Ascending aorta (tissue), 2 donors: ENCODE measurements around the gene FOXG1. TPM values are rescaled to one million over a fixed set of nuclear protein-coding genes. Genes with fewer than 3 reads are reported as not detected.

ENCODE experiments used
- DNase-seq, 2 donors: peaks; one replicate each; pipeline ENCODE4 v3.0.0-alpha.2; 2019; ENCODE audit warnings: low spot score in 2 of 2
- H3K27ac ChIP-seq, 2 donors: fragments of 200-600 bp; sonication (generic); one replicate each; pipeline ENCODE4 v1.5.1; 2016 to 2017; ENCODE audit warnings: mild to moderate bottlenecking in 1 of 2
- H3K27me3 ChIP-seq: fragments of 200-600 bp; sonication (generic); one replicate; pipeline ENCODE4 v1.5.1; 2017
- H3K36me3 ChIP-seq, 2 donors: fragments of 200-600 bp; sonication (generic); one replicate each; pipeline ENCODE4 v1.5.1; 2016
- H3K4me1 ChIP-seq, 2 donors: fragments of 200-600 bp; sonication (generic); one replicate each; pipeline ENCODE4 v1.5.1; 2016 to 2017; ENCODE audit warnings: mild to moderate bottlenecking in 1 of 2
- H3K4me3 ChIP-seq, 2 donors: fragments of 200-600 bp; sonication (generic); one replicate each; pipeline ENCODE4 v1.5.1; 2016 to 2017; ENCODE audit warnings: mild to moderate bottlenecking in 1 of 2
- H3K9me3 ChIP-seq, 2 donors: fragments of 200-600 bp; sonication (generic); one replicate each; pipeline ENCODE4 v1.5.1; 2016
- intact Hi-C: fragments of 100-400 bp; cut with DNase I; formaldehyde crosslinking; loops from one replicate; pipeline ENCODE4 v1.15.1; 2023
- total RNA-seq: library from RNA; depleted of rRNA; stranded (reverse); fragments of >200 nt; gene quantifications from one replicate; pipeline ENCODE4 v1.1.0, GENCODE V29; 2016
- TF ChIP-seq, protein P1 (sequence below), 3 experiments: fragments of 200-600 bp in 2 of 3; fragments of 450-650 bp in 1 of 3; sonication (generic) in 2 of 3; IDR thresholded peaks; one replicate each; pipeline ENCODE4 v1.5.1; 2016 to 2019; ENCODE audit warnings: antibody characterized with exemption in 3 of 3, mild to moderate bottlenecking in 1 of 3, moderate library complexity in 1 of 3

FOXG1 gene
- total RNA-seq, 1 donor from 2014 or later, result not detected

GRCh38 chr14:28770630-28771029 lies 4.0 kb downstream of the FOXG1 start:
- TF ChIP-seq, protein P1, sequence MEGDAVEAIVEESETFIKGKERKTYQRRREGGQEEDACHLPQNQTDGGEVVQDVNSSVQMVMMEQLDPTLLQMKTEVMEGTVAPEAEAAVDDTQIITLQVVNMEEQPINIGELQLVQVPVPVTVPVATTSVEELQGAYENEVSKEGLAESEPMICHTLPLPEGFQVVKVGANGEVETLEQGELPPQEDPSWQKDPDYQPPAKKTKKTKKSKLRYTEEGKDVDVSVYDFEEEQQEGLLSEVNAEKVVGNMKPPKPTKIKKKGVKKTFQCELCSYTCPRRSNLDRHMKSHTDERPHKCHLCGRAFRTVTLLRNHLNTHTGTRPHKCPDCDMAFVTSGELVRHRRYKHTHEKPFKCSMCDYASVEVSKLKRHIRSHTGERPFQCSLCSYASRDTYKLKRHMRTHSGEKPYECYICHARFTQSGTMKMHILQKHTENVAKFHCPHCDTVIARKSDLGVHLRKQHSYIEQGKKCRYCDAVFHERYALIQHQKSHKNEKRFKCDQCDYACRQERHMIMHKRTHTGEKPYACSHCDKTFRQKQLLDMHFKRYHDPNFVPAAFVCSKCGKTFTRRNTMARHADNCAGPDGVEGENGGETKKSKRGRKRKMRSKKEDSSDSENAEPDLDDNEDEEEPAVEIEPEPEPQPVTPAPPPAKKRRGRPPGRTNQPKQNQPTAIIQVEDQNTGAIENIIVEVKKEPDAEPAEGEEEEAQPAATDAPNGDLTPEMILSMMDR (IDR thresholded peaks at IDR 0.05), result no peak
- Histone ChIP-seq H3K27me3 (peaks cover 25% of the 10 kb centered on the region), H3K9me3 (no peaks in the 10 kb centered on the region), H3K4me1 (peaks cover 4 to 7% of the 10 kb centered on the region in 2 donors), H3K36me3 (no peaks in the 10 kb centered on the region), H3K27ac (no peak overlapping the region), H3K4me3 (no peak overlapping the region)
- no peak for DNase-seq
- intact Hi-C loops, result no loop called here

- DNase-seq, result no peak
- H3K36me3 ChIP-seq, result no peaks in the 10 kb centered on the region
- peaks cover 19% of the 10 kb centered on the region for H3K27me3 ChIP-seq
- TF ChIP-seq, protein P1 (IDR thresholded peaks at IDR 0.05), result no peak
- peaks cover 4% of the 10 kb centered on the region in 2 donors for H3K4me1 ChIP-seq
- H3K9me3 ChIP-seq, result no peaks in the 10 kb centered on the region
- H3K27ac ChIP-seq, result no peak overlapping the region
- intact Hi-C loops, result no loop called here
- no peak overlapping the region for H3K4me3 ChIP-seq
These were observed 4.6 kb downstream of the FOXG1 start for GRCh38 chr14:28771168-28771567.

DNA sequence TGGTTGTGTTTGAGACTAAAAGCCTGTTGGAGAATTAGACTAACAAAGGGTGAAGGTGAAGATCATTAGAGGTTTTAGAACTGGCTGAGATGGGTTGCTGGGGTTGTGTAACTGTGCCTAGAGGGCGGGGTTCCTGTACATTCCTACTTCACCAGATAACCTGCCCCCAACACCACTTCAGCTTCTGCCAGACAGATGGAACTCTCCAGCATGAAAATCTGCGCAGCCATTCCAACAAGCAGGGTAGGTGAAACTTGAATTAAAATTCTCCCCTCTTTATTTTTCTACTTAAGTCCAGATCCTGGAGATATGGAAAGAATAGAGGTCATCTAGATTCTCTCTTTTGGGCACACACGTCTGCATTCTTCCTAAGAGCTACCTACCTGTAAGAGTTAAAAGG lies 6.0 kb downstream of the FOXG1 start:
- Histone ChIP-seq H3K27me3 (peaks cover 17% of the 10 kb centered on the region), H3K9me3 (no peaks in the 10 kb centered on the region), H3K4me3 (no peak overlapping the region), H3K36me3 (no peaks in the 10 kb centered on the region), H3K27ac (no peak overlapping the region), H3K4me1 (no peaks in the 10 kb centered on the region)
- DNase-seq, result no peak
- TF ChIP-seq, protein P1 (IDR thresholded peaks at IDR 0.05), result no peak
- intact Hi-C loops, result no loop called here

DNA sequence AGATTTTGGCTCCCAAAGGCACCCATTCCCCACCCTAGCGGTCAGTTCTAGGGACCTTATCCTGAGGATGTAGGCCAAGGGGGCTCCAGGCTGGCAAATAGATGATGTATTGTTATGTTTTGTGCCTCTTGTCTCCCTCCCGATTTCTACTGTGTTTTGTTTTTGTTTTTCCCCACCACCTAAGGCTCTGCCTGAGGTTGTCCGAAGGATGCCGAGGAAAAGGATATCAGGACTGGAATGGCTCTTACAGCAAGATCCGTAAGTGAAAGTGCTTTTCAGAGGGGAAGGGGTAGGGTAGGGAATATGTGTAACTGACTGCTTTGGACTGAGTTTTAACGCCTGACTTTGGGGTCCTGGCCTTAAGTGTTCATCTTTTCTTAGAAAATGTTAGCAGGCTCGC lies 6.6 kb downstream of the FOXG1 start:
- TF ChIP-seq, protein P1 (IDR thresholded peaks at IDR 0.05), result no peak
- intact Hi-C loops, result no loop called here
- no peaks in the 10 kb centered on the region for H3K9me3 ChIP-seq
- H3K27ac ChIP-seq, result no peak overlapping the region
- H3K27me3 ChIP-seq, result peaks cover 11% of the 10 kb centered on the region
- no peak for DNase-seq
- H3K4me3 ChIP-seq, result no peak overlapping the region
- H3K4me1 ChIP-seq, result no peaks in the 10 kb centered on the region
- H3K36me3 ChIP-seq, result no peaks in the 10 kb centered on the region

GRCh38 chr14:28773861-28774691 lies 7.5 kb downstream of the FOXG1 start:
- DNase-seq, result no peak
- Histone ChIP-seq H3K27me3 (peaks cover 2% of the 10 kb centered on the region), H3K4me1 (no peaks in the 10 kb centered on the region), H3K36me3 (no peaks in the 10 kb centered on the region), H3K4me3 (no peak overlapping the region), H3K27ac (no peak overlapping the region), H3K9me3 (no peaks in the 10 kb centered on the region)
- TF ChIP-seq, protein P1 (IDR thresholded peaks at IDR 0.05), result no peak
- intact Hi-C loops, result no loop called here
